Measurements from ENCODE around the gene STK33. TPM values are rescaled to one million over a fixed set of nuclear protein-coding genes. Genes with fewer than 3 reads are reported as not detected.

Gene STK33
- total RNA-seq, 1 donor from 2014 or later, result 14.2 TPM

DNA sequence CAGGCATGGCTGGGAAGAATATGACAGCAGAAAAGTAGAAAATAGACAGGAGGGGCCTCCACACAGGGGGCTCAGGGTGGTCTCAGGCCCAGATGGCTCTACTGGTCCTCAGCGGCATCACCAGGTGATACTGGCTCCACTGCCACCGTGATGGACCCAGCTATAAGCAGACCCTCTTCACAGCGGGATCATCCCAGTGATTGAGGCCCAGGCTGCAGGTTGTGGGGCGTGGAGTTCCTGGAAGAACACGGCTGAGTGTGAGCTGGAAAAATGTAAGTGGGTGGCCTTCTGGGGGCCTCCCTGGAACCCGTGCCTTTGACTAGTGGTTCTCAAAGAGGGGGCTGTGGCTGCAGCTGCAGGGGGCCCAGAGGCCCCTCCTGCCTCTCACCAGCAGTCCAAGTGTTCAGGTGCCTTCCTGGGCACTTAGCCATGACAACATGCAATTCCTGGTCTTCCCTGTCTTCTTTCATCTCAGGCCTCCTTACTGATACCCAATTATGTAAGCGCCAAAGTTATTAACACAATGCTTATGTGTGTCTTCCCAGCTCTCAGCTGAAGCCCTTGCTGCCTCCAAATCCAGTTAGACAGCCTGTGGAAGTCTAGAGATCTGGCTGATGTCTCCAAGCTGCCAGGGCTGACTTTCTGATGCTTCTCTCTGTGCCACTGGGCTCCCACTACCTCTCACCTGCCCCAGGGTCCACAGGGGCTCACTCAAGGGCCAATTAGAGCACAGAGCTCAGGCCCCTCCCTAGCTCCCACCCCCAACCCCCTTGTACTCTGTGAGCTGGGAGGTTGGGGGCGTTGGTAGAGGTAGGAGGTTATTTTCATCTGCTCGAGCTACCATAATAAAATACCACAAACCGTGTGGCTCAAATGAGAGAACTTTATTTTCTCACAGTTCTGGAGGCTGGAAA, 220.3 kb downstream of the STK33 start:
- no peak for DNase-seq (ENCODE audit: low spot score)

GRCh38 chr11:8372641-8373381, 221.2 kb downstream of the STK33 start:
- DNase-seq (ENCODE audit: low spot score), result no peak

DNA sequence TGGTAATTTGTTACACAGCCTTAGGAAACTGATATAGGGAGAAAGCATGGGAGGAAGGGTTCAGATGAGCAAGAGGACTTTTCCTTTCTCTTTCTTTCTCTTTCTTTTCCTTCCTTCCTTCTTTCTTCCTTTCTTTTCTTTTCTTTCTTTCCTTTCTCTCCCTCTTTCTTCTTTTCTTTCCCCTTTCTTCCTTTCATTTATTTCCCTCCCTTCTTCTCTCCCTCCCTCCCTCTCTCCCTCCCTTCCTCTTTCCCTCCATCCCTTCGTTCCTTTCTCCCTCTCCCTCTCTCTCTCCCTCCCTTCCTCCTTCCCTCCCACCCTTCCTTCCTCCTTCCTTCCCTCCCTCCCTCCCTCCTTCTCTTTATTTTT, 222.5 kb downstream of the STK33 start:
- no peak for DNase-seq (ENCODE audit: low spot score)

DNA sequence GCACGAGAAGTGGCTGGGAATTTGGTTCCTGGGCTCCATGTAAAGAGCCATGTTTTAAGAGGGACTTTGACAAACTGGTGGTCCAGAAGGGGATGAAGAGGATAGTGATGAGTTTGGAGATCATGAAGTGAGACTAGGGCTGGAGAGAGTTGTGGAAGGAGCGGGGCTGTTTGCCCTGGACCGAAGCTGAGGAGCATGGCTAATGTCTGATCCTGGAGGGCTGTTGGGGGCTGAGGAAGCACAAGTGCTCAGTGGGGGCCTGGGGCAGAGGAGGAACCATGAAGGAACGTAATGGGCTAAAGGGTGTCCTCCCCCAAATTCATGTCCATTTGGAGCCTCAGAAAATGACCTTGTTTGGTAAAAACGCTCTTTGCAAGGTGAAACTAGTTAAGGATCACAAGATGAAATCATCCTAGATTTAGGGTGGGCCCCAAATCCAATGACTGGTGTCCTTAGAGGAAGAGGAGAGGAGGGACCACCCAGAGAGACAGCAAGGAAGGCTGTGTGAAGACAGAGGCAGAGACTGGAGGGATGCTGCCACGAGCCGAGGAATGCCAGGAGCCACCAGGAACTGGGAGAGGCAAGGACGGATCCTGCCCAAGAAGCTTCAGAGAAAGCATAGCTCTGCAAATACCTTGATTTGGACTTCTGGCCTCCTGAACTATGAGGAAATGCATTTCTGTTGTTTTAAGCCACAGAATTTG, 223.1 kb downstream of the STK33 start:
- no peak for DNase-seq (ENCODE audit: low spot score)

GRCh38 chr11:8369592-8370205, 224.3 kb downstream of the STK33 start:
- no peak for DNase-seq (ENCODE audit: low spot score)

- no peak for DNase-seq (ENCODE audit: low spot score)
Measured at GRCh38 chr11:8368772-8369171, 225.3 kb downstream of the STK33 start.

DNA sequence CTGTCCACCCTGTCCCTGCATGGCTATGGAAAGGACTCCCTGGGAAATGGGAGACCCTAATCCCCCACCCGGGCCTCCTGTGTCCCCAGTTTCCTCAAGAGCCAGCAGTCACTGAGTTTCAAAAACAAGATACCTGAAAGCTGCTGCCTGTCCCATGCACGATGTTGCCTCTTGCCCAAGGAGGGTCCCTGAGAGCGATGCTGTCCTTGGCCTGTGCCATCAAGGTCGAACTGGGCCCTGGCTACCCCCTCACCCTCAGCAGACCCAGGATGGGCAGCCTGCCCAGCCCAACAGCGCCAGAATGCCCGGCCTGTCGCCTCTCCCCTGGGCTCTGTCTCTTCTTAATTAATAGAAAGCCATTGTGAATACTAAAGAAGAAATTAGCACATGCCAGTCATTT, 225.8 kb downstream of the STK33 start:
- no peak for DNase-seq (ENCODE audit: low spot score)

DNA sequence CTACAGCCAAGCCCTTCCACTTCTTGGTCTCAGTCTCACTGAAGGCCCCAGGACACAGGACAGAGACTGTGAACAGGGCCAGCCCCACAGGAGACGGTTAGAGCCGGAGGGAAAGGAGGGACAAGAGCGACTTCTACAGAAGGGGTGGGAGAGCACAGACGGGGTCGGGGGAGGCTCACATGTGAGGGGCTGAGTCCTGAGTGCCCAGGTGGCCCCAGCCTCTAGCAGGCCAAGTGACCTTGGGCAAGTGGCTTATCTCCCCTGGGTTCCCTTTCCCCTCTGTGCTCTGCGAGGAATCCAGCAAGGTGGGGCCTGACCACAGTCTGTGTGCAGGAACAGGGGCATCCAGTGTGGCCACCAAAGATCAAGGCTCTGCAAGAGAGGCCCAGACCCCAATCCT, 227.7 kb downstream of the STK33 start:
- DNase-seq (ENCODE audit: low spot score), result no peak

GRCh38 chr11:8365216-8365941, 228.6 kb downstream of the STK33 start:
- no peak for DNase-seq (ENCODE audit: low spot score)

DNA sequence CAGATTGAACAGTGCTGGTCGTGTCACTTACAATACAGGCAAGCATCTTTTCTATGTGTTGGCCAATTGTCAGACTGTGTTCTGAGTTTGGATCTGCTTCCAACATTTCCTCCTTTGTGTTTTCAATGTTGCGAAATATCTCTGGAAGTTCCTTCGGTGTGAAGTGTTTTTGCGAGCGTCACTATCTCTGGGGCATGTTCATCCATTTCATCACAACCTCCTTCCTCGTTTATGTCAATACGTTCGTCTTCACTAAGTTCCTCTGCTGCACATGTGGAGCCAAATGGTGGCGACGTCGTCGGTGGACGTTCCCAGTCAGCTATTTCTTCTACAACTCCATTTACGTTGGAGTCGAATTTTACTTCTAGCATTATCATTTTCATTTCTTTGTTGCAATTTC, 230.1 kb downstream of the STK33 start:
- no peak for DNase-seq (ENCODE audit: low spot score)

- no peak for DNase-seq (ENCODE audit: low spot score)
Measured at GRCh38 chr11:8362899-8363298, 231.1 kb downstream of the STK33 start.

GRCh38 chr11:8362491-8362890, 231.5 kb downstream of the STK33 start:
- DNase-seq (ENCODE audit: low spot score), result no peak

DNA sequence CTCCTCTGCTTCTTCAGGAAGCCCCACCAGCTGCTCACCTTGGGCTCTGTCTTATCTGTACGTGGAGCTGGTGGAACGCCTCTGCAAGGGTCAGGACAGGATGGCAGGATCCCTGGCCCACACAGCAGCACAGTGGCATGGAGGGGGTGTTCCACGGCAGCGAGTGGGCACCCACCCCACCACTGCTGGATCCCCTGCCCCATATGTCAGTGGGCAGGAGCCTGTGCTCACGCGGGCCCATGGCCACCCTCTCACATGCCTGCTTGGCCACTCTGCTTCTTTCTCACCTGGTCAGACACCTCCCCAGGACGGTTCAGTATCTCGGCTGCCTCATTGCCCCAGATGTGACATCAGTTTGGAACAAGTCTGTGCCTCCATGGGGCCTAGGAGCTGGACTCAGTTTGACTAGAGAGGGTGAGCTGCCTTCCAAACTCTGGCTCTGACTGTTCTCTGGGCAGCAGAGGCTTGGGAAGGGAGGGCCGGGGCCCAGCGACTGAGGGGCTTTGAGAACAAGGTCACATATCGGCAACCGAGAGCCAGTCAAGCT, 232.3 kb downstream of the STK33 start:
- no peak for DNase-seq (ENCODE audit: low spot score)

- no peak for DNase-seq (ENCODE audit: low spot score)
Measured at GRCh38 chr11:8361206-8361605, 232.8 kb downstream of the STK33 start.

DNA sequence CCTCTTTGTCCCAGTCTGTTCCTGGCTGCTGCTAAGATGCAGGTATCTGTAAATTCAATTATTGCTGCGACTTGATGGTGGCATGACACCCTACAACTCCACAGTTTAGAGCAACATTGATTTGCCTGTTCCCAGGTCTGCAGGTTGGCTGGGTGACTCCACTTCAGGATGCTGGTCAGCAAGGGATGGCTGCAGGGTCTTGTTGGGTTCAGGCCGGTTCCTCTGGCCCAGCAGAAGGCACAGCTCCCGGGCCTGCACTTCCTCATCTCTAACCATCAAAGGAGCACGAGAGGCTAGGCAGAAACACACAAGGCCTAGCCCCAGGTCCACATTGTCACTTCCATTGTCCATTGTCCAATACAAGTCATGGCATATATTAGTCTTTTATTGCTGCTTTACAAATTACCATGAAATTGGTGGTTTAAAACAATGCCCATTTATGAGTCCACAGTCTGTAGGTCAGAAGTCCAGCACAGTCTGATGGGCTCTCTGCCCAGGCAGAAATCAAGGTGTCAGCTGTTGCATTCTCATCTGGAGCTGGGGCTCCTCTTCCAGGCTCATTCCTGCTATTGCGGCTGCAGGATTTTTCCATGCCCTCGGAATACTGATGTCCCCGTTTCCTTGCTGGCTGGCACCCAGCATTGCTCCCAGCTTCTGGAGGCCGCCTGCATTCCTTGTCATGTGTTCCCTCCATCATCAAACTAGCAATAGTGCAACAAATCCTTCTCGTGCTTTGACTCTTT, 233.8 kb downstream of the STK33 start:
- no peak for DNase-seq (ENCODE audit: low spot score)

- DNase-seq (ENCODE audit: low spot score), result no peak
Measured at GRCh38 chr11:8359521-8359920, 234.5 kb downstream of the STK33 start.

GRCh38 chr11:8357891-8358566, 236.0 kb downstream of the STK33 start:
- no peak for DNase-seq (ENCODE audit: low spot score)

DNA sequence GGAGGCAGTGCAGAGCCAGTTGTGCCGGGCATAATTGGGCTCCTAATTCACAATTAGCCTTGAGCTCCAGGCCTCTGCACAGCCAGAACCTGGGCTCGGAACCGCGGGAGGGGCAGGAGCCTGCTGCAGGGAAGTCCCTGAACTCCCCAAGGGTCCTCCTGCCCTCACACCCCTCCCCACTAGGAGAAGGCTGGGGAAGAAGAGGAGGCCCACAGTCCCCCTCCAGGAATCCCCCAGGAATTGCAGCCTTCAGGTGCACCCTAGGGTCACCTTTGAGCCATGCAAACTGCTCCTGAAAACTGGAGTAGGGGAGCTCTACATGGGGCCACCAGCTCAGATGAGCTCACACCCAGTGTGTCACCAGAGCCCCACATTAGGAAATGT, 236.5 kb downstream of the STK33 start:
- DNase-seq (ENCODE audit: low spot score), result no peak

- no peak for DNase-seq (ENCODE audit: low spot score)
Measured at GRCh38 chr11:8356721-8357504, 237.1 kb downstream of the STK33 start.
